ENCODE data around the gene BMPER.

Gene BMPER

DNA sequence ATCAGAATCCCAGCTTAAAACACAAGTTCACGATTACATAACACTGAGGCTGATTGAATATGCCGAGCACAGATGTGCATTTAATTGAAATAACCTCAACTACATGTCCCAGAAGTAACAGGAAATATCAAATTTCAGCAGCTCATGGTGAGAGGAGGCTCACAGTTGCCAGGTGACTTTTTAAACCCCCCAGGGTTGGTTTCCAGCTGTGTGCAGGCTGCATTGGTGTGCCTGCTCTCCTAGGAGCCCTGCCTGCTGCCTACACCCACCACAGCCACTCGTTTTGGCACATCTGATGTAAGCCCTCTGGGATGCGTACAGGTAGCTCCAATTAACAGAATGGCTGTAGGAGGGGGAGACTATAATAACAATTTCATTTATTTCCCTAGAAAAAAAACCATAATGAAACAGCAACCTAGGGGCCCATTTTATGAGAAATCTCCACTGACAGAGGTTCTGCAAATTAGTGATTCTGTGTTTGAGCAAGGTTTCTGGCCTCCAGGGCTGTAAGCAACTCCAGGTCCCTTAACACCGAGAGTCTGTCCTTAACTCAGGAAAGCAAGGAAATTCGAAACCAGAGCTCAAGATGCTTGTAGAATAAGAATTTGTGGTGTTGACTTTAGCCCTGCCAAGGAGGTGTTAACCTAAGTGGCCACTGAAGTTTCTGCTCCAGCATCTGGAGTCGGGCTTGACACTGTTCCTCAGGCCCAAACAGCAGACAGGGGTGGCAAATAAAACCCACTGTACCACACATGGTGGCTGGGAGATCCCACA is 161.9 kb downstream of the BMPER start:
- peak; percentile 79 for DNase-seq

DNA sequence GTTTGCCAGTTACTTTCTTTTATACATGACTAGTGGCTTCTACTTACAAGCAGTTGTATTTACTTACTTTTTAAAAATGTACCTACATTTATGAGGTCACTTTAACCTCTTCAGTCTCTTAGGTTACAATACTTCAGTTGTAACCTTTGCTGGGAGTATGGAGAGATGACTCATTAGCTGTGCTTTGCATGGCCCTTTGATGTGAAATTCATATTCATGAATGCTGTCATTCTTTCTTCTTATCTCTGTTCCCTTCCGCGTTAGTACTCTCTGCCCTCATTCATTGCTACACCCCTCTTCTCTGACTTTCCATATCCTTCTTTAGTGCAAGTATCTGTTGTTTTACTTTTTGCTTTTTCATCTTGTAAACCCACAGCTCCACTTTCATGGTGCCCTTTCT is 164.3 kb downstream of the BMPER start:
- DNase-seq: no peak

DNA sequence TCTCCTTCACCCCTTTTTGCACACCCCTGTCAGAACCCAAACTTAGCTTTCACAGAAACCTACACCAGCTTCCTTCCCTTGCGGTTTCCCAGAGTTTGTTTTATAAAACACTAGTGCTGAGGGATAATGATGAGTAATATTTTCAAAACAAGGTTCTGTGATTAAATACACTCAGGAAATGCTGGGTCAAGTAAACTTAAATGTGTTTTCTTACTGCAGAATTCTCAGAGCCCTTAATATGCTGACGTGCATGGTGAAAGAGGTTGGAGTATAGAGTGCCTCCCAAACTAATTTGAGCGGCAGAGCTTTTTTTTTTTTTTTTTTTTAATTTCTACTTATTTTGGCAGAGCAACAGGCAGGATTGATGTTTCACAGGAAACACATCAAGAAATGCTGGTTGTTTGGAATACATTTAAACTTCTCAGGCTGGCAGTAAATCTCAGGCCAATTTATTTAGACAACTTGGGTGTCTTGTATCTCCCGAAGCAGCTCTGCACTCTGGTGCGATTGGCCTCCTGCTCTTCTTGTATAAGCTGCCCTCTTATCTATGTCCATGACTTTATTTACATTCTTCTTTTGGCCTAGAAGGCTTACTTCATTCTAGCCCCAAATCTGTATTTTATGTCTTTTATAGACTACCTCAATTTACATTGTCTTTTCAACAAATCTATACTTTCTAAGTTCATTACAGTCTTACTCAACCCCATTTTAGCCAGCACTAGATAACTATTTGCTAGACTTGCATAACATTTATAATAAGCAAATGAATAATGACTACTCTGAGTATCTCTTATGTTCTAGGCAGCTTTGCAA is 165.4 kb downstream of the BMPER start:
- no peak for DNase-seq

DNA sequence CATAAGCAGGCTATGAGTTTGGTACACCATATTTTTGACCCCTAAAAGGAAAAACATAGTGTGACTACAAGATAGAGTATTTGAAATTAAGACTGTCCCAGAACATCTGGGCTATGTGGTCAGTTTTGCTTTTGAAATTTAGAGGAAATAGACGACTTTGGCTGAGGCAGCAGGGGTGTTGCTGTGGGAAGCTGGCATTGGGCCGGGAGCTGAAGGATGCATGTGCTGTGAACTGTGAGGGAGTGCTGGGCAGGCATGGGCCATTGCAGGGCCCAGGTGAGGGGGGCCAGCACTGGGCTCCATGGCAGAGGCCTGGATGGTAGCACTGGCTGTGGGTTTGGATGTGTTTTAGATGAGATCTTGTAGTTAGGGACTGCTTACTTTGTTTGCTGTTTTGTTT is 168.3 kb downstream of the BMPER start:
- DNase-seq: no peak

DNA sequence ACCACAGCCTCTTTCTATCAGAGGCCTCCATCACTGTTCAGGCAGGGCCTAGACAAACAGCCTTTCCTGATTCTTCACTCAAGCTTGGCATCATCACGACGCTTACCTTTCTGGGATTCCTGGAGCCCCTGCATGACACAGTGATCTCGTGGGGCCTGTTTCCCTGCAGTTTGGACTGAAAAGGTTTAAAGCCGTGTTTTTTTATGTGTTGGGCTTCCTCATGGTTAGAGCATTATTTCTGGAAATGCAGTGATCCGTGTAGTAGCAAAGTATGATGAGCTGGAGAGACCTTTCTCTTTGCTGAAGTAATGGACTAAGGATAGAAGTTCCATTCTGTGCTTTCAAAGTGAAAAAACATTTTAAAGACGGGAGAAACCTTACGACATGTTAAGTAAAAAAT is 169.1 kb downstream of the BMPER start:
- no peak for DNase-seq

DNA sequence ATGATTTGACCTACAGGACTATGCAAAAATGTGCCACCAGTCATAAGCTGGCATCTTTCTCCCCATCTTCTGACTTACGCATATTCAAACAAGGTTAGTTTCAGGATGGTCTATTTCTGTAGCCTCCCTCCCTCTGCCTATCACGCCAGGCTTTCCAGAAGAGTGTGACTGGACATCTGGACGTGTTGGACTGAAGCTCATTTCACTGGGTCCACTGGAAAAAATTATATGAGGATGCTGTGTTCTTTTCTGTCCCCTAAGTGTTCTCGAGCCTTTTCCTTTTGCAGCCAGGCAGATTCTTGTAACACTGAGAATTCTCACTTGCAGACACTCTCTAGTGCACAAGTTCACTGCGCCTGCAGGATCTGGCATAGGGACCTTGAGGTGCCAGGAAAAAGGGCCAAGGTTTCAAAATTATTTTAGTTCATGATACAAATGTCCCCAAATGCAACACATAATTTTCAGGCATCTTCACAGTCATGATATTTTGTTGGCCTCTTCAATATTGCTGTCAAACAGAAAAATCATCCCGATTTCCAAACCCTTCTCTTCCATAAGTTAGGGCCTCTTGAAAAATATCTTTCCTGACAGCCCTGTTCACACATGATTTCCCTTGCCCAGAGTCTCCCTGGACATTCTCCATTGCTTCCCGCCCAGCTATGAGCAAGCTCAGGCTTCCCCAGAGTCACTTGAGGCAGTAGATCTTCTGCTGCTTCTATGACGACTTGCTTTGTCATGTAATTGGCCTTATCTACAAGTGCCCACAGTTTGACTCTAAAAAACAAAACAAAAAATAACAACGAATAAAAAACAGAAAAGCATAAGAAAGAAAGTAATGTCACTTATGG is 170.4 kb downstream of the BMPER start:
- no peak for DNase-seq

DNA sequence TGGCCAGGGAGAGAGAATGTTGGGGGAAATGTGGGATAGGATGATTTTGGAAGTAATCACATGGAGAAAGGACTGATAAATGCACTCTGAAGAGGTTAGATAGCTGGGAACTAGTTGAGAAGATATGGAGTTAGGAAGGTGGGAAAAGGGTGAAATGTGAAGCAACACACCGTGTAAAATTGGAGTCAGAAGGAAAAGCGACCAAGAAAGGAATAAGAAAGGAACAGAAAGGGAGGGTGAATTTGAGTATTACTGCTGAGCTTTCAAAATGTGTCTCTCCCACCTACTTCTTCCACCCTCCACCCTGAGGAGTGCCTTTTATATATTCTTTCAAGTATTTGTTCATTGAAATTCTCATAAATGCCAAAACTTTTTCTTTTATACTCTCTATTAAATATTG is 171.8 kb downstream of the BMPER start:
- no peak for DNase-seq

DNA sequence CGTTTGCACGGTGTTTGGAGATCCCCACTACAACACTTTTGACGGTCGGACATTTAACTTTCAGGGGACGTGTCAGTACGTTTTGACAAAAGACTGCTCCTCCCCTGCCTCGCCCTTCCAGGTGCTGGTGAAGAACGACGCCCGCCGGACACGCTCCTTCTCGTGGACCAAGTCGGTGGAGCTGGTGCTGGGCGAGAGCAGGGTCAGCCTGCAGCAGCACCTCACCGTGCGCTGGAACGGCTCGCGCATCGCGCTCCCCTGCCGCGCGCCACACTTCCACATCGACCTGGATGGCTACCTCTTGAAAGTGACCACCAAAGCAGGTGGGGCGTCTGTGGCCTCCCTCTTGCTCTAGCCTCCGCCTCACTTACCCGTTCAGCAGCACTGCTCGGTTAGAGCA is 173.5 kb downstream of the BMPER start:
- no peak for DNase-seq

DNA sequence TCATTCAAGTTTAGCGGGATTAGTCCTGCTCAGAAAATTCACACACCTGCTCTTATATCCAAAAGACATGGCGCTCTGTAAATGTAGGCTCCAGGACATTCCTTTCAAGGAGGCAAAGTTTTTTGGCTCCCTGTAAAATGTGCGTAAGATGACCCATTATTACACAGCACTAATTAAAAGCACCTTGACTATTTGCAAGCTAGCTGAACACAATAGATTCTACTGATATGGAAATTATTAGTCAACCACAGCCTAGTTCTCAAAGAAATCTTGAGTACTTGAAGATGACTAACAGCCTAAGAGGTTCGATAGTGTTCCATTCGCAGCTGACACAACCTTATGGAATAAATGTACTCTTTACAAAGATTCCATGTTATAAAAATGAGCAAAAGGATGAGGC is 175.2 kb downstream of the BMPER start:
- DNase-seq: no peak

DNA sequence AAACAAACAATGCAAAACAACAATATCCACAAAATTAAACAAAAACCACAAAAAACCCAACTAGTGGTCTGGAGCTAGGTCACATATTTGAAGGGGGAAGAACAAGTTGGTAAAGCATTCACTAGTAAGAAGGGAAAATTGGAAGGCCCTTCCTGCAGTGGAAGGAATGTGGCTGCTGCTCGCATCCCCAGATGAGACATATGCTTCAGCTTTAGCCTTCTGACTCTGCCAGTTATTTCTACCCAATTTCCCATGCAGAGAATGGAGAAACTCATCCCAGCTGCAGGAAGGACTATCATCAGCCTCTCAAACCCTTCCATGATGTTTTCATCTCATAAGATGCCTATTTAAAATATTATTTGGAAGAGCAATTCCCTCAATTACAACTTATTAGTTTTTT is 176.6 kb downstream of the BMPER start:
- no peak for DNase-seq

DNA sequence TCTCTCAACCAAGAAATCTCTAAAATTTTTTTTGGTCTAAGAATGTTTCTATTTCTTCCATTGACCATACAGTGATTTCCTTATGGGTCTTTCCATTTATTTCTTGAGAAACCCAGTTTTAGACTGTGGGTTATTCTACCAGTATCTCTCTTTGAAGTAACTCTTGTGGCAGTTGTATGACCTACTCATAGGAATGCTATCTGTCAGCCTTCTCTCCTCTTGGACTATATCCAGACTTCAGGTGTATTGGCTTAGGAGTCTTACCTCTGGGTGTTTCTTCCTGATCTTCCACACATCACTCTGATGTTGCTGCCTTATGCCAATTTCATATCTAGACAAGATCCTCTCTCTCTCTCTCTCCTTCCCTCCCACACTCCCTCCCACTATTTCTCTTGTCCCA is 178.1 kb downstream of the BMPER start:
- no peak for DNase-seq

DNA sequence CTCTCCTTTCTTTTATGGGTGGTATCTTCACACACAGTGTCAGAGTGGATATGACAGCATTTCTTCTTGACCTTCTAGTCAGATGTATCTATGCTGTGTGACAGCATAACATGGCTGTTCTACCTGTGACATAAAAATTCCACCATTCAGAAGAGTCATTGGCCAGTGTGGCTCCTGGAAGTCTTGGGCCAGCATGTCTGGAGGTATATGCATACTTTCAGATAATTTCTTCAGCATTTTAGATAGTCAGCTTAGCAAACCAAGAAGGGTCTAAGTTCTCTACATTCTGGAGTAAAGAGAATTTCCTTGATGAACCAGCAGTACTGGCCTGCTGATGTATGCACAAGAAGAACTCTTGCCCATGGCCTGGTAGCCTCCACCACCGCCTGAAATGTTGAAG is 179.3 kb downstream of the BMPER start:
- DNase-seq: no peak

DNA sequence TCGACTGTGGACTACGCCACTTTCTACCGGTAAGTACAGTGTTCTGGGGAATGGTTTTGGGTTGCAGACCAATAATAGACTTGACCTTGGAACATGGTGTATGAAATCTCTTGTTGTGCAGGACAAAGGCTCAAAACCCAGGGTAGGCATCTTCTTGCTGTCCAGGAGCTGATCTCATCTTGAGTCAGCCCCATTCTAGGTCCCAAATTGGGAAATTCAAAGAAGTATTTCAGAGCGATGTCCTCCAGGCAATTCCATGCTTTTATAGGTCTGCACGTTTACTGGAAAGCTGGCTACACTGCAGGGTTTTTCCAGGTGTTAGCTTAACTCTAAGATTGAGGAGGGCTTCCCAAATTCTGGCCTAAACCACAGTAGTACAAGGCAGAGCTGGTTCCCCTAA is 180.7 kb downstream of the BMPER start:
- DNase-seq: no peak

DNA sequence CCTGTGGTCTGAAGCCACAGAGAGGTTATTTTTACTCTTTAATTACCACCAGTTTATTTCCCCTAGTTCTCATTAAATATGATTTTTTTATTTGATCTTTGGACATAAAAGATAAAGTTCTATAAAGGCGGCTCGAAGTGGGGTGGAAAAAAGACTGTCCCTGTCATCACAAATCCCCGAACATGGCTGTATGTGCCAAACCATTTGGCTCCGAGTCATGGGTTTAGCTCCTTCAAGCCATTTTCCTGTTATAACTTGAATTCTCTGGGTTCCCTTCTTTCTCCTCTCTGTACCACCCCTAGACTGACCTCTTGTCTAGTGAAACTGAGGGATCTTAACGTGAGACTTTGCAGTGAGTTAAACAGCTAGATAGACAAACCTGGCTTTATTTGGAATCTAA is 181.6 kb downstream of the BMPER start:
- no peak for DNase-seq

DNA sequence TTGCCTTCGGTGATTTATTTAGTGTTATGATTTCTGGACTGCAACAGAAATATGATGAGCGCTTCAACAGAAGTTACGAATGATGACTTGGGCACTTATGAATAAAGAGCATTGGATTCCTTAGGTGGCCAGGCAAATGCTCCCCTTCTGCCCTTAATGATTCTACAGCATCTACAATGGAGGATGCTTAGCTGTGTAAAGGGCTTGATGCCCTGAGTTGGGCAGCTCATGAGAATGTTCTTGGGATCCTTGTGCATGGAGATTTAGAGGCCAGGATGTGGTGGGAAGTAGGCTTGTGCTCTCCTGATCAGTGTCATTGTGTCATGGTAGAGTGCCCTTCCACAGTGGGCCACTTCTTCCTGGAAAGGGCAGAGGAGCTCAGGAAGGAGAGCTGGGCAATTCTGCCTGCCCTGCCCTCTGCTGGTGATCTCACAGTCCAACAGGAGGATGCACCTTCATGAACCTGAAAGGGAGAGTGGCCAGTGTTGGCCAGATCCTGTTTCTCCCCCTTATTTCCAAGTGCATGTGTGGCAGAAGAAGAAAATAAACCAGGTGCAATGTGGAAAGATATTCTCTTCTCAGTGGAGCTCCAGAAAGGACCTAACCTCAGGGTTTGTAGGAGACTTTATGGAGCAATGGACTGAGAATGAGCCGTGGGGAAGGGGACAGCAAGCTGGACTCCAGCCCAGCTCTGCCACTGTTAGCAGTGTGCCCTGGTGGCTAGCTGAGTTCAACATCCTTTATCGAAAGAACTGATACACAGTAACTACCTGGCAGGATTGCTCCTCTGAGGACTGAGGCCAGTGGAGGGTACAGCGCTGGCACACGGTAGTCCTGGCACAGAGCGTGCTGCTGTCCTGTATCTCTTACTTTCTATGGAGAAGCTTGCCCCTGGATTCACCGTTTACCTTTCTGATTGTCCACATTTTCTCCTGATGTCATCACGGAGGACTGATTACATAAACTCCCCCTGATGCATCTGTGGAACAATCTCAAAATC is 182.9 kb downstream of the BMPER start:
- DNase-seq: no peak

DNA sequence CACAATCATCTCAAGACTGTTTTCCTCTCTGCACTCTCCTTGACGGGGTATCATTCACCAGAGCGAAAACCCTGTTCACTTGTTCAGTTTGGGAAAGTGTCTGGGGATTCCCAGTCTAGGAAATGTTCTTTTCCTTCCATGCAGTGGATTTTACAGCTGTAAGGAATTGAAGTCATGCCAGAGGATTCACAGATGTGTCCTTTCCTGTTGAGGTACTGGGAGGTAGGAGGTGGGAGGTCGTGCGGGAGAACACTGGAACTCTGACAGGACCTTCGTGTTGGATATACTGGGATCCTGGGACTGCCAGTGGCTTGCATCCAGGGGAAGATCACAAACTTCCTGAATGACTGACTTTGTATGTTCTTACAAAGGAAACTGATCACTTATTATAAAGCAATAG is 185.5 kb downstream of the BMPER start:
- no peak for DNase-seq

DNA sequence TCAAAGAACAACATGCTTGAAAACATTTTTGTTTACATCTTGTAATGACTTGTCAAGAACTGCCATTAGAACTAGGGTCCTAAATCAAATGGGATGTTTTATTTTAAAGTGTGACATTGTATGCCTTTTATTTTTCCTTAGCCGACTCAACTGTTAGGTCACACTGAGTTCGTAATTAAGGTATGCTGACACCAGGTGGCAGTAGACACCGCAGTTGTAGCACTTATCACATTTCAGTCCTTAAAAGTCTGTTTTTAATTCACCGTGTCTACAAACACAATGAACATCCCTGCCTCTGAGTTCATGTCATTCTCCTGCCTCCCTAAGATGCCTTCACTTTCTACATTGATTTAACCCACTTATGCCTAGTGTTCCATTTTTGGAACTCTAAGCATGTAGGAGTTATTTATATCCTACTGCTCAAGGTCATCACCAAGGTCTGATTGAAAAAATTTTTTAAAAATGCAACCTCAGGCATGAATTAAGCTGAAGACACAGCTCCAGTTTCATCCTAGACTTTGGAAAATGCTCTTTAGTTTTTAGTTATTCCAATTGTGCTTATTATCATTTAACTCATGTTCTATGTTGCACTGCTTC is 186.1 kb downstream of the BMPER start:
- peak; percentile 10 for DNase-seq

DNA sequence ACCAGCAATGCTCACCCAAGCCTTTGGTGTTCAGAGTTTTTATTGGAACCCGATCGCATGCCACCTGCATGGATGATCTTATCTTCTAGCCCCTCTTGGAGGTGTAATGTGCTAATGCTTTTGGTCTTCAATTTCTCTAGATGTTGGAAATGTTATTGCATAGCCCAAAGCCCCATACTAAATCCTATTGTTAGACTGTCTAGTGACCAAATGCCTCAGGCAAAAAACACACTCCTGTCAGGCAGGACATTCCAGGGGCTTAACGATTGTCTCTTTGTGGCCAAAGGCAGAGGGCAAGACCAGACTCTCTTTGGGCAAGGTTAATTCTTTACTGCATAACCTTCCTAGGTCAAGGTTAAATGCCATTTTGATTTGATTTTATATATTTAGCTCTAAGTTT is 187.9 kb downstream of the BMPER start:
- DNase-seq: no peak

DNA sequence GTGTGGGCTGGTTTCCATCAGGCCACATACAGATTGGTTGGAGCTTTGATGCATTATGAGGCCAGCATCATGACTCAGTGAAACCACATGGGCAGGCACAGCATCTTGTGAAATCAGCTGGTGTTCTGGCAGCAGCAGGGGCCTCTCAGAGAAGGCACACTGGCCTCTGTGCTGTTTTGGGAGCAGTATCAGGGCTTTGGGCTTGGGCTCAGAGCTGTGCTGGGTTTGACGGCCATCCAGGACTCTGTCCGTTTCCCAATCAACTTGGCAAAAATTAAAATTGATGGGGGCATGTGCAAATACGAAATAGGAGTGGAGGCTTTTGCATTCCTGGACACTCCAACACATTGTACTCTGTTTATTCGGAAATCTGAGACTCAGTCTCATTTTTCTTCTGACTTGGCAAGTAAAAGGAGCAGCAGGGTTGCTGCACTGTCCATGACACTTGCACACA is 190.9 kb downstream of the BMPER start:
- no peak for DNase-seq

DNA sequence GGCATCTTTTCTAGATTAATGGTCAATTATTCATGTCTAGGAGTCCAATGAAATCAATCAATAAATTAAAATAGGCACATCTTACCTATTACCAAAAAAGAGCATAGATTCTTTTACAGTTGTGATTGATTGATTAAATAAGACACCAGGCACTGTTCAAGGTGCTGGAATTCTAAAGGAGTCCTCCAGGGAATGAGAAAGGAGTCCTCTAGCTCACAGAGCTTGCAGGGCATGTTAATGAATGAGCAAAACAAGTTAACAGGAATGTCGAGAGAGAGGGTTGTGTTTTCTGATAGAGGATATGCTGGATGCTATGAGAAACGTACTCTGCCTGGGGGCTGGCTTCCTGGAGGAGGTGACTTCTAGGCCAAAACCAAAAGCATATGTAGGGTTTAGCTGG is 191.4 kb downstream of the BMPER start:
- no peak for DNase-seq

DNA sequence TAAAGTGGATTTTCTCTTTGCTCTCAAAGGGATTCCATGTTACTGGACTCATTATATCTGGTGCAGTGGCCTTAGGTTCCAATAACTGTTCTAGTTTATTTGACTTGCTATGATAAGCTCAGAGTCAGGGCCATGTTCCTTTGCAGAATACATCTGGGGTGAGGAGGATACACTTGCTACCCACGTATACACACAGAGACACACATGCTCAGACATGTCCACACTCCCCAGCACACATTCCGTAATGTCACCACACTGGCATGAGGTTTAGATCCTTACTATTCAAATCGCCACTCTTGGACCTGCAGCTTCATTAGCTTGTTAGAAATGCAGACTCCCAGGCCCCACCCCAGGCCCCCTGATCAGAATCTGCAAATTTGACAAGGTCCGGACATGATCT is 195.3 kb downstream of the BMPER start:
- no peak for DNase-seq

DNA sequence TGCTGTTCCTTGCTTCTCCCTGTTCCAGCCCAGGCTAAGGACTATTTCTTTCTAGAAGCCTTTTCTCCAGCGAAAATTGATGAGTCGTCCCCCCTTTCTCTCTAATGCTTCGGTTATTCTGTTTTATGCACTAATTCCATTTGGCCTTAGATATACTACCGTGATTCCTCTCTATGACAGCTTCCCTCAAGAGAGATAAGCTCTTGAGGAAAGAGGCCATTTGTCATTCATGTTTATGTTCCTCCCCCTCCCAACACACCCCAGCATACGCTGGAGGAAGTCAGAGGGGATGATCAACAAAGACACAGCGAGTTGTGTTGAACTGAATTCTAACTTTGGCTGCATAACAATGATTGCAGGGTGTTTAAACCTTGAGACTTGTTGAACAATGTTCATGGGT is 198.8 kb downstream of the BMPER start:
- no peak for DNase-seq

Measured in NCI-H345 (cell line).